Endothelial cell of umbilical vein (primary cell): ENCODE measurements around the gene RABEPK.

ENCODE experiments used
- CTCF ChIP-seq, 2 donors: IDR thresholded peaks; 1 replicate in 1 of 2; 2 replicates in 1 of 2; pipeline ENCODE4 v1.5.1; 2011; ENCODE audit warnings: low read length in 2 of 2, mild to moderate bottlenecking in 2 of 2, moderate library complexity in 2 of 2, control low read depth in 1 of 2, inconsistent platforms in 1 of 2, low read depth in 1 of 2; ENCODE audit not compliant: insufficient read depth in 1 of 2; ENCODE audit errors: extremely low read depth in 1 of 2
- EZH2 ChIP-seq: IDR thresholded peaks from 2 replicates; pipeline ENCODE4 v1.6.1; 2012; ENCODE audit warnings: borderline replicate concordance, low read depth, mild to moderate bottlenecking, moderate library complexity, low read length, inconsistent platforms; ENCODE audit not compliant: severe bottlenecking
- FOS ChIP-seq: IDR thresholded peaks from 2 replicates; pipeline ENCODE4 v1.6.1; 2011; ENCODE audit warnings: mild to moderate bottlenecking, low read length, moderate library complexity, borderline replicate concordance; ENCODE audit not compliant: insufficient read depth
- GATA2 ChIP-seq: IDR thresholded peaks from 2 replicates; pipeline ENCODE4 v1.7.0; 2011; ENCODE audit warnings: low read depth, mild to moderate bottlenecking, moderate library complexity, mixed read lengths, low read length; ENCODE audit not compliant: insufficient read length, insufficient read depth
- JUN ChIP-seq: IDR thresholded peaks from 2 replicates; pipeline ENCODE4 v1.6.1; 2011; ENCODE audit warnings: borderline replicate concordance, low read depth; ENCODE audit not compliant: insufficient read length, insufficient read depth
- MAX ChIP-seq: IDR thresholded peaks from 2 replicates; pipeline ENCODE4 v1.6.1; 2011; ENCODE audit not compliant: insufficient read depth, insufficient read length
- MYC ChIP-seq: IDR thresholded peaks from one replicate; pipeline ENCODE4 v1.6.1; 2011; ENCODE audit warnings: mild to moderate bottlenecking, low read depth, low read length
- POLR2A ChIP-seq: IDR thresholded peaks from 2 replicates; pipeline ENCODE4 v1.6.1; 2012; ENCODE audit warnings: low read depth, mild to moderate bottlenecking, control low read depth, low read length
- POLR2AphosphoS5 ChIP-seq: IDR thresholded peaks from 2 replicates; pipeline ENCODE4 v1.6.1; 2012; ENCODE audit warnings: low read depth, mild to moderate bottlenecking, control low read depth, low read length, moderate library complexity; ENCODE audit not compliant: insufficient read depth

- TF ChIP-seq CTCF (IDR thresholded peaks at IDR 0.05; ENCODE audit: extremely low read depth in 1 of 2, insufficient read depth in 1 of 2, low read depth in 1 of 2, low read length in 2 of 2) (no peak), EZH2 (no peak), POLR2A (no peak), MYC (no peak), POLR2AphosphoS5 (peak; percentile 45), MAX (no peak), GATA2 (peak; percentile 82), JUN (no peak), FOS (no peak)
These were observed 17.3 kb upstream of the RABEPK start for GRCh38 chr9:125183054-125183453.
